H1 (cell line): ENCODE results near the gene TNFSF18. TPM values are rescaled to one million over a fixed set of nuclear protein-coding genes. Genes with fewer than 3 reads are reported as not detected.

ENCODE experiments used
- CTCF ChIA-PET: fragments of 300-600 bp; sonication (Branson Sonifier 250); formaldehyde crosslinking; loops from one replicate; lab custom pipeline; 2021; ENCODE audit not compliant: partially characterized antibody; lab: Charles Lee
- POLR2A ChIA-PET: fragments of 300-600 bp; sonication (Branson Sonifier 250); formaldehyde crosslinking; loops from one replicate; lab custom pipeline; 2021; ENCODE audit warnings: inconsistent platforms; ENCODE audit not compliant: partially characterized antibody; lab: Charles Lee
- DNase-seq, 2 experiments: peaks; one replicate each; pipeline versions ENCODE4 v3.0.0 to v3.0.0-alpha.2; 2010 to 2022; ENCODE audit warnings: low spot score in 2 of 2, low read depth in 1 of 2, mixed read lengths in 1 of 2
- FAIRE-seq: peaks from 2 replicates; lab custom pipeline; 2011; peaks lifted over from hg19 to GRCh38; lab: Jason Lieb, UNC
- H2AFZ ChIP-seq: 2 replicates; pipeline ENCODE4 v1.8.1; 2012; ENCODE audit warnings: low read length, inconsistent platforms
- H2AK5ac ChIP-seq: 2 replicates; pipeline ENCODE4 v1.6.1; 2013; ENCODE audit warnings: low read depth, low read length
- H2BK120ac ChIP-seq: replicated peaks from 2 replicates; pipeline ENCODE3; 2013; ENCODE audit warnings: low read depth, low read length, inconsistent platforms
- H2BK12ac ChIP-seq: 2 replicates; pipeline ENCODE4 v1.6.1; 2013; ENCODE audit warnings: low read depth, low read length
- H2BK15ac ChIP-seq: 2 replicates; pipeline ENCODE4 v1.6.1; 2013; ENCODE audit warnings: low read length
- H2BK20ac ChIP-seq: 2 replicates; pipeline ENCODE4 v1.6.1; 2013; ENCODE audit warnings: low read length
- H2BK5ac ChIP-seq: 2 replicates; pipeline ENCODE4 v1.6.1; 2013; ENCODE audit warnings: low read depth, low read length
- H3K14ac ChIP-seq: 2 replicates; pipeline ENCODE4 v1.6.1; 2013; ENCODE audit warnings: inconsistent platforms; ENCODE audit not compliant: insufficient read length
- H3K18ac ChIP-seq: 2 replicates; pipeline ENCODE4 v1.6.1; 2013; ENCODE audit warnings: low read length; ENCODE audit errors: extremely low read depth
- H3K23ac ChIP-seq: 2 replicates; pipeline ENCODE4 v1.6.1; 2013; ENCODE audit warnings: inconsistent platforms; ENCODE audit not compliant: insufficient read length
- H3K23me2 ChIP-seq: 2 replicates; pipeline ENCODE4 v1.6.1; 2013; ENCODE audit warnings: low read depth, low read length
- H3K27ac ChIP-seq: 2 replicates; pipeline ENCODE4 v1.6.1; 2011; ENCODE audit warnings: low read depth, low read length, inconsistent platforms
- H3K27me3 ChIP-seq, 4 experiments: replicated peaks in 1 of 4; 1 replicate in 1 of 4; 2 replicates in 3 of 4; pipeline versions ENCODE4 v1.6.1 to v1.8.1; 2011 to 2013; ENCODE audit warnings: low read length in 3 of 4, mild to moderate bottlenecking in 3 of 4, inconsistent platforms in 2 of 4, mixed read lengths in 2 of 4, moderate library complexity in 1 of 4; ENCODE audit not compliant: control insufficient read depth in 3 of 4, insufficient read depth in 3 of 4; ENCODE audit errors: extremely low read depth in 1 of 4
- H3K36me3 ChIP-seq, 4 experiments: 2 replicates each; pipeline versions ENCODE4 v1.6.1 to v1.8.1; 2011 to 2013; ENCODE audit warnings: mild to moderate bottlenecking in 4 of 4, low read length in 3 of 4, moderate library complexity in 2 of 4, control low read depth in 1 of 4, inconsistent platforms in 1 of 4; ENCODE audit not compliant: insufficient read depth in 4 of 4, control insufficient read depth in 2 of 4
- H3K4ac ChIP-seq: replicated peaks from 2 replicates; pipeline ENCODE3; 2013; ENCODE audit warnings: low read length, low read depth, mixed read lengths, inconsistent platforms; ENCODE audit not compliant: insufficient read length
- H3K4me1 ChIP-seq, 4 experiments: replicated peaks in 1 of 4; 1 replicate in 1 of 4; 2 replicates in 3 of 4; pipeline versions ENCODE4 v1.6.1 to v1.8.1; 2011 to 2013; ENCODE audit warnings: low read length in 3 of 4, inconsistent platforms in 2 of 4, mixed read lengths in 1 of 4; ENCODE audit not compliant: insufficient read depth in 4 of 4, control insufficient read depth in 3 of 4
- H3K4me2 ChIP-seq, 2 experiments: 2 replicates each; pipeline versions ENCODE4 v1.6.1 to v1.8.1; 2011 to 2013; ENCODE audit warnings: low read depth in 2 of 2, low read length in 2 of 2, control low read depth in 1 of 2, inconsistent platforms in 1 of 2, mild to moderate bottlenecking in 1 of 2; ENCODE audit not compliant: insufficient read depth in 1 of 2
- H3K4me3 ChIP-seq, 4 experiments: fragments of 200-600, 300-600 bp in 1 of 4; sonication (generic), shearing (Covaris generic), sonication (Bioruptor Twin) in 1 of 4; 2 replicates each; pipeline versions ENCODE4 v1.5.1 to v1.8.1; 2011 to 2016; ENCODE audit warnings: low read length in 4 of 4, low read depth in 3 of 4, control low read depth in 2 of 4, inconsistent platforms in 2 of 4, mild to moderate bottlenecking in 2 of 4, mixed read lengths in 1 of 4, moderate library complexity in 1 of 4; ENCODE audit not compliant: insufficient read depth in 2 of 4; ENCODE audit errors: extremely low read depth in 1 of 4
- H3K56ac ChIP-seq: replicated peaks from 2 replicates; pipeline ENCODE3; 2013; ENCODE audit warnings: low read depth, mild to moderate bottlenecking, mixed read lengths, low read length, inconsistent platforms; ENCODE audit not compliant: insufficient read length
- H3K79me1 ChIP-seq: 2 replicates; pipeline ENCODE4 v1.6.1; 2013; ENCODE audit warnings: low read depth, low read length, control low read depth
- H3K79me2 ChIP-seq, 2 experiments: 2 replicates each; pipeline versions ENCODE4 v1.6.1 to v1.8.1; 2012 to 2013; ENCODE audit warnings: low read length in 2 of 2, mild to moderate bottlenecking in 2 of 2, inconsistent platforms in 1 of 2; ENCODE audit not compliant: insufficient read depth in 2 of 2, control insufficient read depth in 1 of 2
- H3K9ac ChIP-seq, 4 experiments: replicated peaks in 1 of 4; 1 replicate in 1 of 4; 2 replicates in 3 of 4; pipeline versions ENCODE4 v1.6.1 to v1.8.1; 2011 to 2013; ENCODE audit warnings: low read depth in 3 of 4, low read length in 3 of 4, control low read depth in 2 of 4, mild to moderate bottlenecking in 2 of 4, moderate library complexity in 2 of 4, inconsistent platforms in 1 of 4; ENCODE audit errors: extremely low read depth in 1 of 4
- H3K9me3 ChIP-seq, 2 experiments: 2 replicates each; pipeline versions ENCODE4 v1.6.1 to v1.8.1; 2012 to 2013; ENCODE audit warnings: mild to moderate bottlenecking in 2 of 2, moderate library complexity in 2 of 2, control low read depth in 1 of 2, inconsistent platforms in 1 of 2, low read depth in 1 of 2, low read length in 1 of 2, mixed read lengths in 1 of 2; ENCODE audit not compliant: insufficient read depth in 2 of 2
- H4K20me1 ChIP-seq, 2 experiments: replicated peaks in 1 of 2; 2 replicates each; pipeline versions ENCODE3 to v1.8.1; 2011 to 2013; ENCODE audit warnings: inconsistent platforms in 2 of 2, low read length in 2 of 2, mild to moderate bottlenecking in 1 of 2; ENCODE audit not compliant: insufficient read depth in 2 of 2, control insufficient read depth in 1 of 2
- H4K5ac ChIP-seq: 2 replicates; pipeline ENCODE4 v1.6.1; 2013; ENCODE audit warnings: low read length, low read depth, mixed read lengths, inconsistent platforms; ENCODE audit not compliant: insufficient read length
- H4K8ac ChIP-seq: 2 replicates; pipeline ENCODE4 v1.8.0; 2013; ENCODE audit warnings: mild to moderate bottlenecking, moderate library complexity, low read length, inconsistent platforms; ENCODE audit not compliant: insufficient read depth; ENCODE audit errors: extremely low read depth
- H4K91ac ChIP-seq: replicated peaks from 2 replicates; pipeline ENCODE3; 2013; ENCODE audit warnings: low read length, mixed read lengths, inconsistent platforms; ENCODE audit not compliant: insufficient read length
- ASH2L ChIP-seq: fragments of 200-600, 300-600 bp; sonication (generic); IDR thresholded peaks from one replicate; pipeline ENCODE4 v1.7.1; 2017; ENCODE audit warnings: low read length
- CREB1 ChIP-seq: IDR thresholded peaks from 2 replicates; pipeline ENCODE4 v1.6.1; 2012; ENCODE audit warnings: inconsistent platforms
- JUN ChIP-seq: IDR thresholded peaks from 2 replicates; pipeline ENCODE4 v1.6.1; 2011; ENCODE audit warnings: low read depth, mild to moderate bottlenecking, improper control_type of control experiment, low read length
- KDM4A ChIP-seq: IDR thresholded peaks from one replicate; pipeline ENCODE4 v1.7.1; 2012; ENCODE audit warnings: low read depth, mild to moderate bottlenecking, moderate library complexity, low read length, inconsistent platforms; ENCODE audit not compliant: severe bottlenecking
- MAFK ChIP-seq: IDR thresholded peaks from 2 replicates; pipeline ENCODE4 v1.6.1; 2012; ENCODE audit warnings: low read depth, mild to moderate bottlenecking, improper control_type of control experiment, low read length
- POLR2A ChIP-seq, 2 experiments: IDR thresholded peaks; 1 replicate in 1 of 2; 2 replicates in 1 of 2; pipeline ENCODE4 v1.6.1; 2011; ENCODE audit warnings: low read depth in 2 of 2, low read length in 2 of 2, mild to moderate bottlenecking in 2 of 2; ENCODE audit errors: control extremely low read depth in 1 of 2
- RFX5 ChIP-seq: IDR thresholded peaks from 2 replicates; pipeline ENCODE4 v1.6.1; 2011; ENCODE audit warnings: low read depth, low read length, improper control_type of control experiment, borderline replicate concordance
- SP1 ChIP-seq: IDR thresholded peaks from 2 replicates; pipeline ENCODE4 v1.6.1; 2011; ENCODE audit warnings: low read depth, low read length
- SUZ12 ChIP-seq: fragments of 200-600 bp; sonication (generic); IDR thresholded peaks from 2 replicates; pipeline ENCODE4 v1.6.1; 2012; ENCODE audit warnings: mild to moderate bottlenecking, inconsistent platforms, low read length, moderate library complexity, mixed read lengths
- TCF12 ChIP-seq: IDR thresholded peaks from 2 replicates; pipeline ENCODE4 v1.6.1; 2011; ENCODE audit warnings: low read depth, mild to moderate bottlenecking, low read length
- WGBS, 2 experiments: shearing (Covaris generic) in 1 of 2; methylation state at CpG; one replicate each; pipeline versions ENCODE4 v1.1.6 to v1.1.7; 2013 to 2015; ENCODE audit warnings: low lambda C conversion rate in 2 of 2, mixed read lengths in 2 of 2, inconsistent platforms in 1 of 2, low coverage in 1 of 2, missing lambda C conversion rate in 1 of 2; ENCODE audit not compliant: insufficient replicate concordance in 2 of 2, insufficient coverage in 1 of 2, insufficient read length in 1 of 2; ENCODE audit errors: extremely low coverage in 1 of 2, missing lambda C conversion rate in 1 of 2; 5-methylcytosine and 5-hydroxymethylcytosine counted together
- polyA plus RNA-seq, 7 experiments: library from polyadenylated mRNA; depleted of rRNA in 3 of 7; stranded (reverse) in 5 of 7; unstranded in 2 of 7; fragments of >200 nt in 5 of 7; fragments of 200-250 nt in 2 of 7; gene quantifications; 1 replicate in 5 of 7; 2 replicates in 1 of 7; 4 replicates in 1 of 7; pipeline versions ENCODE4 v1.2.1 to v1.2.3, GENCODE V29; 2011 to 2013; ENCODE audit warnings: missing spikeins in 2 of 7, mixed read lengths in 2 of 7
- total RNA-seq: library from RNA; stranded (reverse); fragmentation: NEBNext Ultra II Directional; extraction: Animal tissue kit (Norgen Biotek cat#: 25700); gene quantifications from 2 replicates; pipeline ENCODE4 v1.2.1, GENCODE V29; 2021
- TF ChIP-seq, protein P1 (sequence below): IDR thresholded peaks from 2 replicates; pipeline ENCODE4 v1.6.1; 2011; ENCODE audit warnings: low read depth, mild to moderate bottlenecking, low read length; ENCODE audit not compliant: insufficient read depth
- TF ChIP-seq, protein P2 (sequence below): IDR thresholded peaks from 2 replicates; pipeline ENCODE4 v1.6.1; 2012; ENCODE audit warnings: inconsistent platforms

Gene TNFSF18
- total and polyA plus RNA-seq, 2 of the 8 experiments (the other 6 are each of a cell fraction or from before 2014, with no cell fraction given): not detected

GRCh38 chr1:173015629-173016028, 35.1 kb downstream of the TNFSF18 start:
- no peak overlapping the region for H2BK15ac ChIP-seq
- H3K27ac ChIP-seq: no peak overlapping the region
- 100% methylated on average over 1 of the region's 1 CpG; no CpG with 5 or more reads in 1 of the 2 experiments for WGBS, 2 experiments
- no peak overlapping the region for H2AK5ac ChIP-seq
- no peak overlapping the region for H2BK120ac ChIP-seq
- H3K9ac ChIP-seq: no peak overlapping the region
- H3K18ac ChIP-seq: no peak overlapping the region
- H3K36me3 ChIP-seq: no peaks in the 10 kb centered on the region
- H4K5ac ChIP-seq: no peak overlapping the region
- H2BK20ac ChIP-seq: no peak overlapping the region
- no peak overlapping the region for H3K23ac ChIP-seq
- no peaks in the 10 kb centered on the region for H3K4me1 ChIP-seq
- H3K27me3 ChIP-seq: no peaks in the 10 kb centered on the region
- TF ChIP-seq JUN (no peak), TCF12 (no peak), MAFK (no peak), SUZ12 (no peak), KDM4A (no peak), SP1 (no peak), RFX5 (no peak), ASH2L (no peak), CREB1 (no peak), POLR2A (IDR thresholded peaks at IDR 0.05; ENCODE audit: control extremely low read depth in 1 of 2, low read depth in 2 of 2, low read length in 2 of 2) (no peak)
- TF ChIP-seq, protein P1, sequence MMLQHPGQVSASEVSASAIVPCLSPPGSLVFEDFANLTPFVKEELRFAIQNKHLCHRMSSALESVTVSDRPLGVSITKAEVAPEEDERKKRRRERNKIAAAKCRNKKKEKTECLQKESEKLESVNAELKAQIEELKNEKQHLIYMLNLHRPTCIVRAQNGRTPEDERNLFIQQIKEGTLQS: no peak
- TF ChIP-seq, protein P2, sequence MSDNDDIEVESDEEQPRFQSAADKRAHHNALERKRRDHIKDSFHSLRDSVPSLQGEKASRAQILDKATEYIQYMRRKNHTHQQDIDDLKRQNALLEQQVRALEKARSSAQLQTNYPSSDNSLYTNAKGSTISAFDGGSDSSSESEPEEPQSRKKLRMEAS: no peak
- FAIRE-seq (no peak), DNase-seq (no peak)
- no peak overlapping the region for H3K14ac ChIP-seq
- no peak overlapping the region for H3K4ac ChIP-seq
- H2AFZ ChIP-seq: peak overlapping the region; percentile 16; the same call in 1 of the 2 replicates
- no peak overlapping the region for H3K56ac ChIP-seq
- no peaks in the 10 kb centered on the region for H3K79me2 ChIP-seq
- no peak overlapping the region for H3K4me3 ChIP-seq
- POLR2A ChIA-PET: no interaction called here
- H3K79me1 ChIP-seq: no peaks in the 10 kb centered on the region
- no peak overlapping the region for H2BK12ac ChIP-seq
- H4K20me1 ChIP-seq: no peaks in the 10 kb centered on the region
- no peak overlapping the region for H4K91ac ChIP-seq
- H3K23me2 ChIP-seq: no peaks in the 10 kb centered on the region
- H3K9me3 ChIP-seq: no peaks in the 10 kb centered on the region
- no peak overlapping the region for H3K4me2 ChIP-seq
- no peak overlapping the region for H4K8ac ChIP-seq
- no peak overlapping the region for H2BK5ac ChIP-seq
- CTCF ChIA-PET: interaction anchor here (0.6 to 1.5 kb wide), 3 partner anchors 24 to 72 kb away, joined by 3 to 4 read pairs (median 4); no protein-coding TSS in a partner anchor
